GM15510 (cell line): ENCODE data around the gene MIER1.

ENCODE experiments used
- POLR2A ChIP-seq: IDR thresholded peaks from 3 replicates; pipeline ENCODE4 v1.6.1; 2011; ENCODE audit warnings: borderline replicate concordance; ENCODE audit not compliant: insufficient read length; ENCODE audit errors: extremely low read depth

The MIER1 gene

GRCh38 chr1:66924756-66925557 lies at the start of gene MIER1, which contains the start of gene DNAI4:
Gene MIER1, plus strand, starts transcription at chr1:66924990. Its CDS starts 39 bp downstream, at chr1:66925029.
Gene DNAI4, minus strand, starts transcription at chr1:66924856. Its CDS starts 25 bp downstream, at chr1:66924831.
- peak; percentile 86 for TF ChIP-seq POLR2A

GRCh38 chr1:66876664-66877063 lies 48.1 kb upstream of the MIER1 start:
- TF ChIP-seq POLR2A = no peak

- no peak for TF ChIP-seq POLR2A
Measured at GRCh38 chr1:66889030-66889429, 35.8 kb upstream of the MIER1 start.

- TF ChIP-seq POLR2A = no peak
Measured at GRCh38 chr1:66890621-66891020, 34.2 kb upstream of the MIER1 start.

GRCh38 chr1:66893712-66894111 lies 31.1 kb upstream of the MIER1 start:
- TF ChIP-seq POLR2A = no peak

GRCh38 chr1:66916320-66916719 lies 8.5 kb upstream of the MIER1 start:
- no peak for TF ChIP-seq POLR2A

- no peak for TF ChIP-seq POLR2A
Measured at GRCh38 chr1:66917476-66917875, 7.3 kb upstream of the MIER1 start.

GRCh38 chr1:66919063-66919462 lies 5.7 kb upstream of the MIER1 start:
- TF ChIP-seq POLR2A = no peak

GRCh38 chr1:66919828-66920227 lies 5.0 kb upstream of the MIER1 start:
- TF ChIP-seq POLR2A = no peak

GRCh38 chr1:66920543-66920942 lies 4.2 kb upstream of the MIER1 start:
- no peak for TF ChIP-seq POLR2A

- TF ChIP-seq POLR2A = no peak
Measured at GRCh38 chr1:66925558-66925910, 744 bp downstream of the MIER1 start.

GRCh38 chr1:66925944-66926343 lies 1.2 kb downstream of the MIER1 start:
- TF ChIP-seq POLR2A = no peak

GRCh38 chr1:66927528-66927927 lies 2.7 kb downstream of the MIER1 start:
- TF ChIP-seq POLR2A = no peak

GRCh38 chr1:66929146-66929688 lies 4.4 kb downstream of the MIER1 start:
- no peak for TF ChIP-seq POLR2A

- no peak for TF ChIP-seq POLR2A
Measured at GRCh38 chr1:66929691-66929998, 4.9 kb downstream of the MIER1 start.
